Subcutaneous adipose tissue (tissue), 4 donors: ENCODE measurements around the gene FYN. TPM values are rescaled to one million over a fixed set of nuclear protein-coding genes. Genes with fewer than 3 reads are reported as not detected.

Source experiments
- CTCF ChIP-seq: fragments of 450-650 bp; IDR thresholded peaks from one replicate; pipeline ENCODE4 v1.5.1; 2016; ENCODE audit warnings: low read depth, mild to moderate bottlenecking, control low read depth, antibody characterized with exemption, moderate library complexity
- total RNA-seq, 4 donors: library from RNA; depleted of rRNA; stranded (reverse); fragments of >200 nt; gene quantifications; one replicate each; pipeline ENCODE4 v1.1.0, GENCODE V29; 2016

FYN gene
- total RNA-seq, 4 donors from 2014 or later: 185 to 279 (median 252) TPM

- TF ChIP-seq CTCF: no peak
Measured at GRCh38 chr6:111825439-111826086, 47.7 kb downstream of the FYN start.

GRCh38 chr6:111824608-111825337 is 48.5 kb downstream of the FYN start:
- TF ChIP-seq CTCF: no peak

- TF ChIP-seq CTCF: no peak
Measured at GRCh38 chr6:111823831-111824607, 49.2 kb downstream of the FYN start.

- TF ChIP-seq CTCF: no peak
Measured at GRCh38 chr6:111823012-111823411, 50.2 kb downstream of the FYN start.

GRCh38 chr6:111819458-111819857 is 53.8 kb downstream of the FYN start:
- no peak for TF ChIP-seq CTCF

- TF ChIP-seq CTCF: no peak
Measured at GRCh38 chr6:111818539-111819226, 54.6 kb downstream of the FYN start.
